ENCODE measurements around the gene SLC45A1.

- TF ChIP-seq CTCF (IDR thresholded peaks at IDR 0.05) (no peak), POLR2A (IDR thresholded peaks at IDR 0.05) (no peak), POLR2AphosphoS5 (IDR thresholded peaks at IDR 0.05) (no peak), EP300 (IDR thresholded peaks at IDR 0.05) (no peak)
Observed at GRCh38 chr1:8307628-8308027, 10.3 kb upstream of the SLC45A1 start.

Measured in gastroesophageal sphincter (tissue), 3 donors.